ENCODE measurements around the gene PLCH2. TPM values are rescaled to one million over a fixed set of nuclear protein-coding genes. Genes with fewer than 3 reads are reported as not detected.

Gene PLCH2
- total RNA-seq, 1 donor from 2014 or later, result 0.16 TPM

GRCh38 chr1:2518528-2518927 lies 42.4 kb downstream of the PLCH2 start:
- Histone ChIP-seq H3K27me3 (ENCODE audit: low read depth) (no peaks in the 10 kb centered on the region), H3K9me3 (replicated peaks) (no peaks in the 10 kb centered on the region), H3K4me3 (no peak overlapping the region), H3K4me1 (peaks cover 18% of the 10 kb centered on the region), H3K27ac (replicated peaks) (no peak overlapping the region), H3K36me3 (peaks cover 80% of the 10 kb centered on the region)
- TF ChIP-seq CTCF (IDR thresholded peaks at IDR 0.05; ENCODE audit: borderline replicate concordance), result no peak
- DNase-seq, result no peak
- intact Hi-C loops (cut with micrococcal nuclease), result no loop called here

GRCh38 chr1:2519029-2519685 lies 43.1 kb downstream of the PLCH2 start:
- Histone ChIP-seq H3K9me3 (replicated peaks) (no peaks in the 10 kb centered on the region), H3K27me3 (ENCODE audit: low read depth) (no peaks in the 10 kb centered on the region), H3K4me3 (no peak overlapping the region), H3K36me3 (peaks cover 74% of the 10 kb centered on the region), H3K4me1 (peaks cover 24% of the 10 kb centered on the region), H3K27ac (replicated peaks) (no peak overlapping the region)
- intact Hi-C loops (cut with micrococcal nuclease), result no loop called here
- no peak for TF ChIP-seq CTCF (IDR thresholded peaks at IDR 0.05; ENCODE audit: borderline replicate concordance)
- DNase-seq, result no peak

- Histone ChIP-seq H3K9me3 (replicated peaks) (no peaks in the 10 kb centered on the region), H3K4me3 (no peak overlapping the region), H3K27ac (replicated peaks) (no peak overlapping the region), H3K4me1 (peaks cover 30% of the 10 kb centered on the region), H3K27me3 (ENCODE audit: low read depth) (no peaks in the 10 kb centered on the region), H3K36me3 (peaks cover 70% of the 10 kb centered on the region)
- no peak for TF ChIP-seq CTCF (IDR thresholded peaks at IDR 0.05; ENCODE audit: borderline replicate concordance)
- DNase-seq, result no peak
- intact Hi-C loops (cut with micrococcal nuclease), result no loop called here
Measured at GRCh38 chr1:2519729-2520128, 43.6 kb downstream of the PLCH2 start.

DNA sequence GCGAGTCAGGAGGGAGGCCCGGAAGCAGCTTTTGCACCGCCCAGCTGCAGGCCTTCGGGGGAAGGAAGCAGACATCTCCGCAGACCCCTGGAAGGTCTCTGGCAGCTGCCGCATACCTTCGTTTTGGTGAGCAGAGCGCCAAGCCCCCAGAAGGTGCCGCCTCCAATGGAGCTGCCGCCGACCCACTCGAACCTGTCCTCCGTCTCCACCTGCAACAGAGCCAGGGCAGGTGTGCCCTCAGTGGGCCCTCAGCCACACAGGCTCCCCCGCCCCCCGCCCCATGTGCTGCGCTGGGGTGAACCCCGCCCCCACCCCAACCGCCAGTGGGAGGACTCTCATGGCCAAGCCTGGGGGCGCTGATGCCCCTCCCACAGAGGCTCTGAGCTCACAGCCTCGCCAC lies 44.1 kb downstream of the PLCH2 start:
- intact Hi-C loops (cut with micrococcal nuclease), result no loop called here
- Histone ChIP-seq H3K36me3 (peaks cover 65% of the 10 kb centered on the region), H3K27me3 (ENCODE audit: low read depth) (no peaks in the 10 kb centered on the region), H3K4me3 (no peak overlapping the region), H3K9me3 (replicated peaks) (no peaks in the 10 kb centered on the region), H3K27ac (replicated peaks) (no peak overlapping the region), H3K4me1 (peaks cover 35% of the 10 kb centered on the region)
- TF ChIP-seq CTCF (IDR thresholded peaks at IDR 0.05; ENCODE audit: borderline replicate concordance), result no peak
- no peak for DNase-seq

DNA sequence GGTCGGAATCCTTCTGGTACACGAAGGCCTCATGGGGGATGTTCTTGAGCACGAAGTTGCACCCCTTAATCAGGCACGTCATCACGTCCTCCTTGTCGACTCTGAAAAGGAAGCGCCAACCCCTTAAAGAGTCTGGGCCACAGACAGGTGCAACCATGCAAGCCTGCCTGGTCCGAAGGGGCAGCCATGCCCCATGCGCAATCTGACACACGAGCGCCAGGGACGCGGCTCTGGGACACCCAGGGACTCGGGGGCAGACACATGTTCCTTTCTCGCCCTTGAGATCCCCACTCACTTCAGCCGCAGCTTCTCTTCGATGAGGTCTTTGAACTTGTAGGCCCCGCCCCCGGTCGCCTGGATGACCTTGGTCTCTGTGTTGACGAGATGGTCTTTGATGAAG lies 44.7 kb downstream of the PLCH2 start:
- Histone ChIP-seq H3K4me3 (no peak overlapping the region), H3K27ac (replicated peaks) (no peak overlapping the region), H3K9me3 (replicated peaks) (no peaks in the 10 kb centered on the region), H3K27me3 (ENCODE audit: low read depth) (no peaks in the 10 kb centered on the region), H3K4me1 (peaks cover 41% of the 10 kb centered on the region), H3K36me3 (peaks cover 59% of the 10 kb centered on the region)
- no peak for DNase-seq
- intact Hi-C loops (cut with micrococcal nuclease), result no loop called here
- TF ChIP-seq CTCF (IDR thresholded peaks at IDR 0.05; ENCODE audit: borderline replicate concordance), result no peak

Data from left ventricle myocardium inferior (tissue), 1 donor.